GM21529 (cell line): ENCODE measurements around the gene PRPF6.
"Not testable (repeated sequence)": the region's sequence is repeated elsewhere in the genome, so short reads cannot be mapped to it uniquely, and the experiment has no call there.

Experiments used
- ATAC-seq: cut with Tn5 transposase; IDR thresholded peaks from one replicate; pipeline ENCODE4 v1.9.1; 2021; ENCODE audit not compliant: unreplicated experiment

The PRPF6 gene

DNA sequence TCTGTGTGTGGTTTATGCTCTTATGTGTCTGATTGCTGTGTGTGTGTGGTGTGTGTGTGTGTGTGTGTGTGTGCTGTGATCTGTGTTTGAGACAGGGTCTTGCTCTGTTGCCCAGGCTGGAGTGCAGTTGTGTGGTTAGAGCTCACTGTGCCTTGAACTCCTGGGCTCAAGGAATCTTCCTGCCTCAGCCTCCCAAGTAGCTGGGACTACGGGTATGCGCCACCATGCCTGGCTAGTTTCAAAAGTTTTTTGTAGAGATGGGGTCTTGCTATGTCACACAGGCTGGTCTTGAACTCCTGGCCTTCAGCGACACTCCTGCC is 7.8 kb upstream of the PRPF6 start:
- no peak for ATAC-seq

DNA sequence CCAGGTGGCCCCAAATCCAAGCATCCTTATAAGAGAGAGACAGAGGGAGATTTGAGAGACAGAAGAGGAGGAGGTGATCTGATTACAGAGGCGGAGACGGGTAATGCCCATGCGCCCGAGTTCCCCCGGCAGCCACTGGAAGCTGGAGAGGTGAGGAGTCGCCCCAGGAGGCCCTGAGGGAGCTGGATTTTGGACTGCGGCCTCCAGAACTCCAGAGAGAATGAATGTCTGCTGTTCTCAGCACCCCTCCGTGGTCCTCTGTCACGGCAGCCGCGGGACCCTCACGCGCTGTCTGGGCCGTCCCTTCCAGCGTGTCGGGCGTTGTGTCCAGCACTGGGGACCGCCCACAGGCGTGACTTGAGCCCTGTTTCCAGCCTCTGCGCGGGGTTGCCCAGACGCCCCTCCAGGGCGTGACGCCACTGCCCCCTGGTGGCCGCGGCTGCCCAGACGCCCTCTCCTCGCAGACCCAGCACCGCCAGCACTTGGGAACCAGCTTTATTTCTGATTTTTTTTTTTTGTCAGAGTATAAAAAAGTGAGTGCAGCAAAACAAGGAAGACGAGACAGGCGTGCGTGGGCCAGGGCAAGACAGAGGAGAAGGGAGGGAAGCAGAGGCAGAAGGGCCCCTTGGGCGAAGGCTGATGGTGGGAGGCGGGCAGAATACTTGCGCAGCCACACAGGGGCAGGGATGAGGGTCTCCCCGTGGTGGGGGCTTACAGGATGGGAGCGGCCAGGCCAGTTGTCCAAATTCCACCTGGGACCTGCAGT is 7.1 kb upstream of the PRPF6 start:
- no peak for ATAC-seq

- no peak for ATAC-seq
Measured at GRCh38 chr20:63974402-63975200, 6.3 kb upstream of the PRPF6 start.

DNA sequence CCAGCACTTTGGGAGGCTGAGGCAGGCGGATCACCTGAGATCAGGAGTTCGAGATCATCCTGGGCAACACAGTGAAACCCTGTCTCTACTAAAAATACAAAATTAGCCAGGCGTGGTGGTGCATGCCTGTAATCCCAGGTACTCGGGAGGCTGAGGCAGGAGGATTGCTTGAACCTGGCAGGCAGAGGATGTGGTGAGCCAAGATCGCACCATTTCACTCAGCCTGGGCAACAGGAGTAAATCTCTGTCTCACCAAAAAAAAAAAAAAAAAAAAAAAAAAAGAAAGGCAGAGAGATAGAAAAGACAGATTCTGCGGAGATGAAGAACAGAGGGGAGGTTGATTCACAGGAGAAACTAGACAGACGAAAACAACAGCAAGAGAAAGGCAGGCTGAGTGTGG is 4.4 kb upstream of the PRPF6 start:
- ATAC-seq: not testable (repeated sequence)

- no peak for ATAC-seq
Measured at GRCh38 chr20:63976980-63977738, 3.8 kb upstream of the PRPF6 start.

GRCh38 chr20:63977739-63978276 is 3.1 kb upstream of the PRPF6 start:
- ATAC-seq: no peak

DNA sequence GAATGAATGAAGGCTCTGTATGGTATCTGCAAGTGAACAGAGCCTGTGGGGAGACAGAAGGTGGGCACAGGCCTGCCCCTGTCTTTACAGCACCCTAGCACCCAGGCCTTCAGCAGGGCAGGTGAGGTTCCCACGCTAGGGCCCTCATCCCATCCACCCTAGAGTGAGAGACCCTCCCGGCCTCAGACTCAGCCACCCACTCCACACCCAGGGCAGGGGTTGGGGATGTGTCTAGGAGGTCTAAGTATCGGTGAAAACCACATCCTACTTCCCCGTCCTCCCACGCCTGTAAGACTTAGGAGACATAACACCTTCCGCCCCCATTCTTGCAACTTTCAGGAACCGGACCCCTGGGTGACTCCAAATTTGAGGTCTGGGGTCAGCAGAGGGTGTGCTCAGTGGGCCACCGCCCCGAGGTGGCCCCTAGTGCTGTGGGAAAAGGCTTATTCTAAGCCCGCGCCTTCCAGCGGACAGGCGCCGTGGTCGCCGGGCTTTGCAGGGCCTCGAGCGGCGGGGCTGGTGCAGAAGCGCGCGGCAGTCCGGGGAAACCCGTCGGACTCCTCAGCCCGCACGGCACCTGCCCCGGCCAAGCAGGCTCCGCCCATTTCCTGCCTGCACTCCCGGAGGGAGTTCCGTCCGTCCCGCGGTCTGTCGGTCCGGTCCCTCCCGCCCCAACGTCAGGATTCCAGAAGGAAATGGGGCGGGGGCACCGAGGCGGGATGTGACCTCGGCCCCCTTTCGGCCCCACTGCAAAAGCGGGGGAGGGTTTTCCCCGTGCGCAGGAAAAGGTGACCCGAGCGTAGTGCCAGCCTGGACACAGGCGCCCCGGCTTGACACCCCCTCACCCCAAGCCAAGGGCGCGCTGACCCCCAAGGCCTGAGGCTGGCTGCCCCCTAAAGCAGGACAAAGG is 2.4 kb upstream of the PRPF6 start:
- ATAC-seq: peak; percentile 36

- no peak for ATAC-seq
Measured at GRCh38 chr20:63979229-63979556, 1.7 kb upstream of the PRPF6 start.

DNA sequence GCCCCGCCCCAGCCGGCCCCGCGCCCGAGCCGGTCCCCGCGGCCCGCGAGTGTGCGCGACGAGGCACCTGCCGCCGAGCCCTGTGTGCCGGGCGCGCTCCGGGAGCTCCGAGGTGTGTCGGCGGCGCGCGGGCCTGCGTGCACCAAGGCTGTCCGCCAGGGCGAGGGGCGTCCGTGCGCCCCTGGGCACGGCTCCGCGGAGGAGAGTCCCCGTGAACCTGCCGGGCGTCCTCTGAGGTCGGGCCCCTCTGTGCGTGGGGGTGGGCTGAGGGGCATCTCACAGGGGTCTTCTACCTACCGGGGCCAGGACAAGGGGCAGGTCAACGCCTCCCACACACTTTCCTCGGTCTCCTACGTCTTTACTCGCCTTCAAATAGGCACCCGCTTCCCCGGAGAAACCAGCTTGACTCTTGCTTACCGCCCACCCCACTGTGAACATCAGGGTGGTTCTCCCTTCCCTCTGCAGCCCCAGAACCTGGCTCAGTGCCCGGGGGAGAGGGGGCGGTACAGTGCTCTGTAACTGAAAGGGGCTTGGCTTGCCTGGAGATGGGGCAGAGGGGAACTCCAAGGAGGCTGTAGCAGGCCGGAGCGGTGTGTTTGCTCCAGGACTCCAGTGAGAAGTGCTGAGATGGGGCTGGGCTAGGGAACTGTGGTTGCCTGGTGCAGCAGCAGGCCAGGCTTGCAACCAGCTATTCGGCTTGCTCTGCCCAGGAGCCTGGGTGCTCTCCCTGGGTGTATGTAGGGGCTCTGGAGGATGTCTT is 1.2 kb upstream of the PRPF6 start, which contains the start of gene SAMD10:
Gene SAMD10, minus strand, starts transcription at position 86 of the 760 bp plus-strand sequence. CDS start 175 bp downstream, outside the sequence.
- no peak for ATAC-seq

DNA sequence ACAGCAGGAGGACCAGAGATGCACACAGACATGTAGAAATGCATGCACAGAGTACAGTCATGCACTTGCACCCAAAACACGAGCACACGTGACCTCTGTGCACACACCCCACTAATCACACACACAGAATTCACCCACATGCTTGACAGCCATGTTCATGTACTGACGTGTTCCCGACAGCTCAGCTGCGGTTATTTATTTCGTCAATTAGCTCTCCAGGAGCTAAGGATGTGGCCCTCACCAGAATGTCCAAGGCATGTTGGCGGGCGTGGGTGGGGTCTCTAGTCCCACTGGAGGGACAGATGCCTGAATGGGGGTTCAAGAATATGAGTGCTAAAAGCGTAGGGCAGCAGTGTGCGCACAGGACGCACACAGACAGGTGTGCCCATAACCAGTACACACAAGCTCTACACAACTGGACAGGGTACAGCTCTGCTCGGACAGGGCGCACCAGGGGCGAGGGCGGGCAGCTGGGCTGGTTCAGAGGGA is 571 bp upstream of the PRPF6 start:
- peak; percentile 2 for ATAC-seq

GRCh38 chr20:63982937-63983336 is 2.0 kb downstream of the PRPF6 start:
- no peak for ATAC-seq

DNA sequence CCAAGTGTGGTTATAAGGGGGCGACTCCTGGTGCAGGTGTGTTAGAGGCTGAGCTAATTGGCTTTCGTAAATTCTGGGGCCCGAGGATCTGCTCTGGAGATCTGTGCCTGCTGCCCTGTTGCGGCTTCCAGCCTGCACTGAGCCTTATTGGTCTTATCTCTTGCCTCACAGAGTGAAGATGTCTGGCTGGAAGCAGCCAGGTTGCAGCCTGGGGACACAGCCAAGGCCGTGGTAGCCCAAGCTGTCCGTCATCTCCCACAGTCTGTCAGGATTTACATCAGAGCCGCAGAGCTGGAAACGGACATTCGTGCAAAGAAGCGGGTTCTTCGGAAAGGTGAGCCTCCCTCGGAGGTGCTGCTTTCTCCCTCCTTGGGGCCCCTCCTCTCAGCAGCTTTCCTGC is 20.0 kb downstream of the PRPF6 start:
- no peak for ATAC-seq

DNA sequence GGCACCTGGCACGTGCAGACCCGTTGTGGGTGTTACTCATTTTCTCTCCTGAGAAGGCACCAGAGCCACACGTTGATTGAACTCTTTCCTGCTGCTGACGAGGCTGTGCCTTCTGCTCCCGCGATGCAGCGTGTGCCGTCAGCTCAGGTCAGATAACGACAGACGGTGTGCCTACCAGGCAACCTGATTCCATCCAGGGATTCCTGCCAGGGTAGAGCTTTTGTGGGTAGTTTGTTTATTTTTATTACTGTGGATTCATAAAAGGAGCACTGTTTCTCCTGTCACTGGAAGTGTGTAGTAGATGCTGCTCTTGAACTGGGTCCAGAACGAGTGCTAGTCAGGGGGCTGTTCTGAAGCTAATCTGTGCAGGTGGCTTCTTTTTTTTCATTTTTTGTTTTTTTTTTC is 20.7 kb downstream of the PRPF6 start:
- no peak for ATAC-seq

DNA sequence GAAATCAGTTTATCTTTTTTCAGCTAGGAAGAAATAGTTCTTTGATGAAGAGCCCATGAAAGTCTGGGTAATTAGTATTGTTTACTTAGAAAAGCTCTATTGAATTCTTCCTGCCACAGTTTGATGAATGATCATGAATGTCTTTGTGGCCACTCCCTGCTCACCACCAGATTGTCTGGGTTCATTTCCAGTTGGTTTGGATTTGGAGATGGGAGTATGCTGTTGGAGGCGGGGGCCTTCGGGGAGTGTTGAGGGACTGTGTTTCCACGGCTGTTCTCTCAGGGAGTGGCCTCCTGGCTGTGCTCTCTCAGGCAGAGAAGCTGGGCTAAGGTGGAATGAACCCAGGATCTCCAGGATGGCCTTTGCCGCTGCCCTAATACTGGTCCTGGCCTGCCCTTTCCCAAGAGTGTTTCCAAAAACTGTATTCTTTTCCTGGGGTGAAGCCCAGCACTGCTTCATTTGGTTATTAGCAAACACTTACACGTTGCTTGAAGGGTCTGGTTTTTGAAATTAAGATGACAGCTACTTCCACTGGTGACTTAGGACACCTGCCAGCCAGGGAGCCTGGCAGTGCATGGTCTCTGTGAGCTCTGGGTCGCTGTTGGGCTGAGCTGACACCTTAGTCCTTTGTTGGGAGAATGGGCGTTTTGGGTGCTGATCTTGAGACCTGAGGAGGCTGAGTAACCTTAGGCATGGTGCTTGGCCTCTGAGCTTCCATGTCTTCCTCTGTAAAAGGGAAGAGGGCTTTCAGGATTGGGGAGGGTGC is 23.2 kb downstream of the PRPF6 start:
- ATAC-seq: no peak

GRCh38 chr20:64005394-64005793 is 24.5 kb downstream of the PRPF6 start:
- ATAC-seq: no peak

DNA sequence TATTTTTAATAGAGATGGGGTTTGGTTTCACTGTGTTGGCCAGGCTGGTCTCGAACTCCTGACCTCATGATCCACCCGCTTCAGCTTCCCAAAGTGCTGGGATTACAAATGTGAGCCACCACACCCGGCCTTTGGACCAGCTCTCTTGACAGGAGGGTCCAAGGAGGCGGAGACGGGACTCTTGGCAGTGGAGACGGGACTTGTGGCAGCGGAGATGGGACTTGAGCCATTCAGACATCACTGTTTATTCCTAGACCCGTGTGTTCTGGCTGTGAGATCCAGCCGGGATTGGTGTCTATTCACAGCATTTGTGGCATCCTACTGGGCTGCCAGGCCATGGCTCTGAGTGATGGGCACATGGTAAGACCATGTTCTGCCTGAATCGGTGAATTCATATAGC is 25.6 kb downstream of the PRPF6 start:
- no peak for ATAC-seq

DNA sequence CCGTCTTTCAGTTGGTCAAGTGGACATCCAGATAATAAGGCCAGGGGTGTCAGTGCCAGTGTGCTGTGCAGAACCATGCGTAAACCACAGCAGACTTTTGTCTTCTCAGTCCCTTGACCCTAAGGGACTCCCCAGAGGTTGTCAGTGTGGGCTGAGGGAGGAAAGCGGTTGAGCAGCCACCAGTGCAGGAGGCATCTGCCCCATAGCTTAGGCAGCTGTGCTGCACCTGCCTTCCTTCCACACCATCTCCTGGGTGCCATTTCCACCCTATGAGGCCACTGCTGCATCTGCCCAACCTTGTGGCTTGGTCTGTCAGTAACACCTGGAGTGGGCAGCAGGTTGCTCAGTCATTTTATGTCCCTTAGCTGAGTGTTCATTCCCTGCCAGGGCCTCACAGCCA is 26.0 kb downstream of the PRPF6 start:
- no peak for ATAC-seq

DNA sequence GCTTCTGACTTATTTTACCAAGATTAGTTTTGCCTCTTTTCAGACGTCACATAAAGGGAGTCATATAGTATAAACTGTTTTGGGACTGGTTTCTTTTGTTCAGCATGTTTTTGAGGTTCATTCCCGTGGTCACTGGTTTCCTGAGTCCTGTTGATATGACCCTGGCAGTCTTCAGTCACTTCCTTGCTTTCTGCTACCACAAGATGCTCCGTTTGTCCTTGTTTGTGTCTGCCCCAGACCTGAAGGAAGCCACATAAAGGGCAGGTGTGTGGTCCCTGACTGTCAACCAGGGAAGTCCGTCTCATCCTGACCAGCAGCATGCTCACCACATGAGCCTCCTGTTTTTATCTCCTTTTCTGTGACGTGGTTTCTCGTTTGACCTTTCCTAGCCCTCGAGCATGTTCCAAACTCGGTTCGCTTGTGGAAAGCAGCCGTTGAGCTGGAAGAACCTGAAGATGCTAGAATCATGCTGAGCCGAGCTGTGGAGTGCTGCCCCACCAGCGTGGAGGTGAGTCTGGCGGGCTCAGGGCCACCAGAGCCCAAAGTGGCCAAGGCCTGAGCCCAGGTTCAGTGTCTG is 29.0 kb downstream of the PRPF6 start:
- ATAC-seq: no peak
